IPS-NIHi7 (cell line): ENCODE results near the gene KCNN3.

Source experiments
- DNase-seq: peaks from one replicate; pipeline ENCODE4 v3.0.0; 2012; ENCODE audit warnings: mixed read lengths; ENCODE audit errors: extremely low spot score

Gene KCNN3

DNA sequence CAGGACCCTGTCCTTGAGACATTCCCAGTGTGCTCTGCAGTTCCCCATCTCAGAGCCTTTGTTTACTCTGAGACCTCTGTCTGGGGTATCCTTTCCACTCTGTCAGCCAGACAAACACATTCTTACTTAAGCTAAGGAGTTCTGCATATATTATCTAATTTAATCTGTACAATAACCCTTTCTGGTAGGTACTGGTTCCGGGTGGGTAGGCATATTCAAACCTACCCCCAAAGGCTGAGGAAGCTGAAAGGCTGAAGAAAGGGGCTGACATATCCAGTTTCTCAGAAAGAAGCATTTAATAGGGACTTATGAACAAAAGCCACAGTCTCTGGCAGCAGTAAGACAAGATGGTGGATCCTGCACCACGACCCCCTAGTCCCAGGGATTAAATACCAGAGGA, 53.1 kb downstream of the KCNN3 start:
- no peak for DNase-seq

DNA sequence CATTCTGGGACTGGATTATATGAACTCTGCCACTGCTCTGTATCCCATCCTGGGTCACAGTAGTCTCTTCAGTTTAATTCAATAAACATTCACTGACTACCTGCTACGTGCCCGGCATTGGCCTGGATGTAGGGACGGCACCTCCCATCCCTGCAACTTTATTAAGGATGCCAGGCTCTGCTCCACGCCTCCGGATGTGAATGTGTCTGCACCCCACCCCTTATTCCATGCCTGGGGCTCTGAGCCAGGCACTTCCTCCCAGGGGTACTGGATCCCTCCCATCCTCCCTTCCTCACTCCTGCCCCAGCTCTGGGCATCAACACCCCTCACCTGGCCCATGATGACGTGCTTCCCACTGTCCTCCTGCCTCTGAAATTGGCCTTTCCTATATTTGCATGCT, 53.7 kb downstream of the KCNN3 start:
- no peak for DNase-seq

DNA sequence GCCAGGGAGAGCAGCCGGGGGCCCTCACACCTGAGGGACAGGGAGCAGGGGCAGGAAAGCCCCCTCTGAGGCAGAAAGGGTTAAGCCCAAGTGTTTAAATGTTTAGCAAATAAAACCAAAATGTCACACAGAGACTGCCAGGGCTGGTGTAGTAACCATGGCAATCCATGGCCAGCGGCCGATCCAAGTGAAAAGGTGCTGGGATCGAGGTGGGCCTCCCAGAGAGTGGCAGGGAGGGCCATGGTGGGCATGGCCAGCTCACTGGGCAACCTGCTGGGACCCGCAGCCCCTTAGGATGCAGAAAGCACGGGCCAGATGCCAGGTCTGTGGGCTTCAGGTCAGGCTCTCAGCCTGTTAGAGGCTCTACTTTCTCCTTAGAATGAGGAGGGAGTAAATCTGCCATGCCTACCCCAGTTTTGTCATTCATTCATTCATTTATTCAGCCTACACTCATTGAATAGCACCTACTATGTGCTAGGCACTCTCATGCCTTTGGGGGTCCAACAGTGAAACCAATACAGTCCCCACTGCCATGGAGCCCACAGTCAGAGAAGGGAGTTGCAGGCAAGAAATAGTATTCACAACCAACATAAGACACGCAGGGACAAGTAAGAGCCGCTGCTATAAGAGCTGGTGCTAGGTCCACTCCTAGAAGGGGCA, 56.1 kb downstream of the KCNN3 start:
- DNase-seq: no peak

DNA sequence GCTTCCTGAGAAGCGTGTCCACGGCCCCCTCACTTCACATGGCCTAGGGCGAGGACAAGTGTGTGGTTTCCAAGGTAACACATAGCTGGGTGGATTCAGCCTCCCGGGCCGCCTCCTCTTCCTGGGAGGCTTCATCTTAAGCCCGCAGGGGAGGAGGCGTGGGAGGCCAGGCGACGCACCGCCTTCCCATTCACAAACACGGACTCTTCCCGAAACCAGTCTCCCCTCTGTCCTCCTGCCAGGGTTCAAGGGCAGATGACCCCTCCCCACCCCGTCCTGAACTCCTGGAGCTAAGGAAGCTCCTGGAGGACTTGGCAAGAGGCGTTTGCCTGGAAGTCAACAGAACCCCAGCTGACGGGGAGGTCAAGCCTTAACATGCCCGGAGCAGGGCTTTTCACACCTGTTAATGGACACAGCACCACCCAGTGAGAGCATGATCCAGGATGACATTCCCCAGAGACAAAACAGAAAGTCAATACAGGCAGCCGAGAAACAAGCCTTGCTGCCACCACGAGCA, 56.7 kb downstream of the KCNN3 start:
- DNase-seq: peak; percentile 78

DNA sequence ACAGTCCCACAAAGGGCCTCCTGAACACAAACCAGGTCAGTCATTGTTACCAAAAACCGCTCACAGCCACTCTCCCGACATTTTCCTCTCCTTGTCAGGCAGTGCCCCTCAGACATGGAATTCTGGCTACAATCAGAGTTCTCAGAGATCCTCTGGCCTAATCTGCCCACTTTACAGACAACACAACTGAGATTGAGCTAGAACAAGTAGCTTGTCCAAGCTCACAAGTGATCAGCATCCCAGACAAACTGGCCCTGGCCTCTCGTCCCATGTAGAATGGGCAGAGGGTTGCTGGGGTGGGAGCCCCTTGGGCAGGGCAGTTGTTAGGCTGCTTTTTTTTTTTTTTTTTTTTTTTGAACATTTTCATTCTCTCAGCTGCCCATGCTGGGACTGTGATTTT, 57.2 kb downstream of the KCNN3 start:
- no peak for DNase-seq

DNA sequence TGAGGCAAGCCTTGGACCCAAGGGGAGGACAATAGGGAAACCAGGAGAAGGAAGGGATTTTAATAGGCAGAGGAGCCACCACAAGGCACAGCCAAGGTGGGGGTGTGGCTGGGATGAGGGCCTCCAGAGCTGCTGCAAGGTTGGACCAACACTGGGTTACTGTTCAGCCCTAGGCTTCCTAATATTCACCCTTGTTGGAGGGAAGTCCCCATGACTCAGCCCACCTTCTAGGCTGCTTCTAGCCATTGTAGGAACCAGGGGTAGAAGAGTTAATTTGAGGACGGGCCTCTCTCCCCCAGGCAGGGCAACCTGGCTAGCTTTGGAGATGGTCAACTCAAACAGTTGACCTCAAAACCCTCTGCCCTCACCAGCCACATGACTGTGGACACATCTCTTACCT, 59.5 kb downstream of the KCNN3 start:
- DNase-seq: no peak

DNA sequence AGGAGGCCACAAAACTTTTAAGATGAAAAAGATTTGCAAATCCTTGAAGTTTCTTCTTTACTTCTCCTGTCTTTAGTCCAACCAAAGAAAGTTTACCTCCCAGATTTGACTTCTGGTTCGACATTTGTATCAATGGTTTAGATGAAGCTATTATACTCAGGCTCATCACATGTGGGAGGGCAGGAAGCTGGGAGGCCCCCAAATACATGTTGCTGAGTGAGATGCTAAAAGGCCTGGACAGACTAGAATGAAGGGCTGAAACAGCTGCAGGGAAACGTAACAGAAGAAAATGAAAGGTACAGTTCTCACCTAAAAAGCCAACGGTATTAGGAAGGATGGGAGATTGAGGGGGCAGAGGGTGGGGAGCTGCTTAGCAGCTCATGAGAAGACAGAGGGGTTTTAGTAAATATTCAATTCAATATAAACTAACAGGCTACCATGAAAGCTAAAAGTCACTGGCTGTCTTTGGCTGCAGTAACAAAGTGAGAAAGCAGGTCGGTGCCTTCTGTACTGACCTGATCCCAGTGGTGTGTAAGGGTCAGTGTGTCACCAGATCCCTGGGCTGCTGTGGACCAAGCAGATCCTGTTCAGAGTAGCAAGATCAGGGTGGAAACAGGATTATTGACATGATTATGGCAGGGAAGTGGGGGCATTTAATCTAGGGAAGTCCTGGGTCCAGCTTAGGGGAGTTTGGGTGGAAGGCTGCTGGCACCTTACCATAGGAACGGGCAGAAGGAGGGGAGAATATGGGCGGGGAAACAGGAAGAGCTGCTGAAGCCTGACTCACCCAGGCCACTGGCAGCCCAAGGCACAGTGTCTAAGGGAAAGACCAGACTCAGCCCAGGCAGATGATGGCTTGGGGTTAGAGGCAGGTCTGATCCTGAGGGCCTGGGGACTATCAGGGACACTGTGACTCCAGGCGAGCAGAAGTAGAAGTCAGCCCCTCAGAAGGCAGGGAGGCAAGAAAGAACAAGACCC, 60.4 kb downstream of the KCNN3 start:
- no peak for DNase-seq

DNA sequence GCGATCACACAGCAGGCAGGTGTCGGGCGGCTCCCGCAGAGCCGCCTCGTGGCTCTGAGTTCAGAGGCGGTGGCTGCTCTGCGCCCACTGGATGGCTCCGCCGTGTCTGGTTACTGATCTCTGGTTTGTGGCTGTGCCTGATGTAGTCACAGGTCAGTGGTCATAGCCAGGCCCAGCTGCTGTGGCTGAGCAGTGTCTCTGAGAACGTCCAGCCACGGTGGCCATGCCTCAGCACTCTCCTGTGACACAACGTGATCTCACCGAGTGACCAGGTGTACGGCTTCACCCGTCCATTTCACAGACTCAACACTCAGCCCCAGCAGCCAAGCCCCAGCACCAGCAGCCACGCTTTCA, 61.2 kb downstream of the KCNN3 start:
- DNase-seq: no peak

DNA sequence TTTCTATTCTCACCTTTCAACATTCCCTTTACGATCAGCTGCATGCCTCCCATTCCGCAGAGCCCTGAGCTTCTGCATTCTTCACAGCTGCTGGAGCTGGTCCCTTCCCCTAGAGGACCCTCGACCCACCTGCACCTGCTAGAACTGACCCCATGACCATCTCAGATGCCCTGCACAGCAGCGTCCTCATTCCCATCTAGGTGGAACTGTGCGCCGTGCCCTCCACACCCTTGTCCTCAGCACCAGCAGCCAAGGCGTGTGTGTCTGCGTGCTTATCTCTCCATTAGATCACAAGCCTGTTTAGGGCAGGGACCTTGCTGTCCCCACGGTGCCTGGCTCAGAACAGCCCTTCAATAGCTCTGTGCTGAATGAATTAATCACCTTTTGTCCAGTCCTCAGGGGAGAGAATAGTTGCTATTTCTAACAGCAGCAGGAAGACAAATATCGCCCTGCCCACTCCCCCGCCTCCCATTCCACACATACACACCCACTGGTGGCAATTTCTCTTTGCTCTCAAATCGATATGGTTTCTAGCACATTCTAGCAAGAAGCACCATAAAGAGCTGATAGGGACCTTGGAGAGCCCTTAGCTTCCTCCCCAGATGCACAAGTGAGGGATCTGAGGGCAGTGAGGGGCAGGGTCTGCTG, 61.7 kb downstream of the KCNN3 start:
- no peak for DNase-seq

DNA sequence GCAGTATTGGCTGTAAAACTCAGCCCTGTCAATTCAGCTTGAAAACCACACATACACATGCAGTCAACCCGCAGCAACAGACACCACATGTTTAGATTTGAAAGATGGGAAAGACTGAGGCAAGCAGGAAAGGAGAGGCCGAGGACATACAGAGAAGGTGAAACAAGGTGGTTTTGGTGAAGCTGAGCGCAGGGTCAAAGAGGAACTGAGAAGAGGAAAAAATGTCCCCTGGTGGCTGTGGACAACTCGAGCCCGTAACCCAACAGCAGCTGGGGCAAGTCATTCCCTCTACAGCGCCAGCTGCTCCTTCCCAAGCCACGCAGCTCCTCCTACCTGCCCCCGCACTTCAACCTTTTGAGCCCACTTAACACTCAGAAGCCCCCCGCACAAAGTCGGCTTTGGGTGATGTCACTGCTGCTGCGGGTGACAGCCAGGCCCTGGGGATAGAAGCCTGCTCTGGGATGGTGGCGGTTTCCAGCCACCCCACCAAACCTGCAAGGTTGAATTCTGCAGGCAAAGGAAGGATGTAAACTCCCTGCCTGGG, 63.0 kb downstream of the KCNN3 start:
- DNase-seq: no peak

DNA sequence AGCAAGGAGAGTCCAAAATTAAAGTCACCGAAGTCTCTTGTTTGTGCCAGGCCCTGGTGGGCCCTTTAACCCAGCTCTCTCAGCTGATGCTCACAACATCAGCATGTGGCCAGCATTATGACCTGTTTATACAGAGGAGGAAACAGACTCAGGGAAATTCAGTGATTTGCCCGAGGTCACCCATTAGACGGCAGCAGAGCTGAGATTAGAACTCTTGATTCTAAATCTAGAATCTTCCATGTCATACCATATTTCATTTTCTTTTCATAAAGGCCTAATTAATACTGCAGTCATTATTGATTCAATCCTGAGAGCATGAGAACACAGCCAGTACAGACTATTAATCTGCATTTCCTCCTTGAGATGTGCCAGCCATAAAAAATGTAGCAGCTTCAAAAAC, 63.7 kb downstream of the KCNN3 start:
- DNase-seq: no peak

DNA sequence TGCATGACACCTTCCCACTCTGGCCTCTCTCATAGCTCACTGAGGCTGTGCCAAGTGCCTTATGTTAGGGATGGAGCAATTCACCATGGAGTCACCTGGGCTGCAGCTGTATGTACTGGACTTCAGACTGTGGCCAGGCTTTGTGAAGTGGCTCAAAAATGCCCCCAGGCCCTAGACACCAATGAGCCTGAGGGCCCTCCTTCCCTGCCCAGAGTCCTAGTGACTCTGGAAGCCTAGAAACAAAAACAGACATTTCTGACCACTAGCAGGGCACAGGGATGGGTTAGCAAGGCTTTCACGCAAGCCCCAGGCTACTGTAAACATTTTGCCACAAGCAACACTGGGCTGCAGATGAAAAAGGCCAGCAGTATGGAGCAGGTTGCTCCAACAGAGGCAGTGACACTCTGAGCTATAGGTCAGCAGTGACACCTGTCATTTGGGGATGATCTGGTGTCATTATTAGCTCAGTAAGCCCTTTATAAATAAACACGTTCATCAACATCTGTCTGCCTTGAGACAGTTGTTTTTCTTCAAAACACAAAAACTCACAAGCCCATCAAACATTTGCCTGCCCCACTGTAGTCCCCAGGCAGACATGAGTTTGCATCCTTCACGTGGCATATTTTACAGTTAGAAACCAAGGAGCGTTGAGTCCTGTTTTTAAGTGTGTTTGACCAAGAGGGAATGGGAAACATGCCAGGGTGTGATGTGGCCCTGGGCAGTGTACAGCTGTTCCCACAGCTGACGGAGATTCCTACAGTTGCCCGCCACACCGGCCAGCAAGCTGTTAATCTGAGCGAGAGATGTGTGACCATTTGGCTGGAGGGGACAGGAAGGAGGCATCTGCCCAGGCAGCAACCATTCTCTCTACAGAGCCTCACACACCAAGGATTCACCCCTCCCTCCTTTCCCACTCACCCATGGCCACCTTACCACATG, 66.8 kb downstream of the KCNN3 start:
- DNase-seq: no peak

DNA sequence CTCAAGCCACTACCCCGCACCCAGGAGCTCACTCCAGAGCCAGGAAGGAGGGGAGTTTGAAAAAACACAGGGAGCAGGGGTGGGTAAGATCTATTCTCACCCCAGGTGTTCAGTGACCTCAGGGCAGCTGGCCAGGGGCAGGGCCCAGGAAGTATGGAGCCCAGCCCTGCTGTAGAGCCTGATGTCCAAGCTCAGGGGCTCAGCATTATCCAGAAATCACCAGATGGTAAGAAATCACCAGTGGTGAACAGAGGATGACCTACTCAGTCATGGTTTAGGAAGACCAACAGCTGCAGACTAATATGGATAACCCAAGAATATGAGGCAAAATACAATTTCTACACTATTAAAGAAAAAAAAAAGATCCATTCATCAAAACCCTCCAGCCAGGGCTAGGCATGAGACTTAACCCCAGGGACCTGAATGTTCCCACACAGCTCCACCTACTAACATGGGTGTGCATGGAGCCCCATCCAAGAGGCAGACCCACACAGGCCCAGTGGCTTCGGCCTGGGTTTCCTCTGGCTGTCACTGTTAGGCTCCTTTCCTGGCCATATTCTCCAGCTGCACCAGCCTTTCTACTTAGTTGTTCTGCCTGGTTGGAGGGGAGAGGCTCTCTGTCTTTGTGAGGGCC, 67.6 kb downstream of the KCNN3 start:
- no peak for DNase-seq

DNA sequence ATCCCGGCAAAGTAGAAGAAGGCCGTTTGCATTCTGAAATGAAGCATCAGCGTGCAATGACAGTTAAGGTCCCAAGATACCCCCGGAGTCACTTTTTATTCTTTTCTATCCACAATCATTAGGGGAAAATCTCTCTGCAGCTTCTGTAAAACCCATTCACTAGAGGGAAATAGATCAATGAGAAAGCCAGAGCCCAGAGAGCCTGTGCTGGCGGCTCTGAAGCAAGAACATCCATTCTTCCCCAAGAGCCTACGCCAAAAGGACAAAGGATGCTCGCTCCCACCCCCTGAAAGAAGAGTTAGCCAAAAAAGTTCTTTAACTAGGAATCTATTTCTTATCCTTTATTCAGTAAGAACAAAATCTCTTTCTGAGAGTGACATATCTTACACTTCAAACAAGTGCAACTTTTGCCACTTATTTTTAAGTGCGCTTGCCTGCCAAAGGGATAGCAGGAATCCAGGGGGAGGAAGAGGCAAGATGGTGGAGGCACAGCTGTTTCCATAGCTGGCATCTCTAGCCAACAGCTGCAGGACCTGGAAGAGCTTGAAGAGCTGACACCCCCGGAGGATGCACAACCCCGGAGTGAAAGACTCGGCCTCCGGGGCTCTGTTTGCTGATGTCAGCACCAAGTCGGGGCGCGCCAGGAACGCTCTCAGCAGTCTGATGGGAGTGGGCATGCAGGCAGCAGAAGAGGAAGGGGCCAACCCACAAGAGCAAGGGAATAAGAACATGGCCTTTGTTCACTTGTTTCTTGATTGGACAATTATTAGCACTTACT, 68.7 kb downstream of the KCNN3 start:
- no peak for DNase-seq

DNA sequence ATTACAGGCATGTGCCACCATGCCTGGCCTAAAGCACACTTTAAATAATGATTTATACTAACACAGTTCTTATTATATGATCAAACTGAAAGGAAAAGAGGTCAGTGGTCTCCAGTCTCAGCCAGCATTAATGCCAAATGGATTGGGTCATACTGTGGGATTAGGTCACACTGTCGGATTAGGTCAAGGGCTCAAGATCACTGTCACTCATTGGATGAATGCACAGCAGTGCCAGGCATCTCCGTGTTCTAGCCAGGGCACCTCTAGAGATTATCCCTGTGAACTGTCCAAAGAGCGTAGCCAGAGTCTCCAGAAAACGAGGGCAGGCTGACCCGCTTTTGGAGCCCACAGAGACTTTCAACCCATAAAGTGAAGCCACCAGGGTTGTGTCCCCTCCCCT, 70.9 kb downstream of the KCNN3 start:
- no peak for DNase-seq

DNA sequence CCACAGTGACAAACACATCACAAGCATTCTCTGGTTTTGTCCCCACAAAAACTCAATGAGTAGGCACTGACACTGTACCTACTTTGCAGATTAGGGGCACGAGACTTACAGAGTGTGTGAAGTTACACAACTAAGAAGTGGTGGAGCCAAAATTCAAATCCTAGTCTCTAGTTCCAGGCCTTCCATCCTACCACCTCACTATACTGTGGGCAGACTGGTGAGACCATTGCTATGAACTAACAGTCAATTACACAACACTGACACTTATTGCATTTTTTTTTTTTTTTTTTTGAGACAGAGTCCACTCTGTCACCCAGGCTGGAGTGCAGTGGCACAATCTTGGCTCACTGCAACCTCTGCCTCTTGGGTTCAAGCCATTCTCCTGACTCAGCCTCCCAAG, 71.4 kb downstream of the KCNN3 start:
- DNase-seq: no peak

DNA sequence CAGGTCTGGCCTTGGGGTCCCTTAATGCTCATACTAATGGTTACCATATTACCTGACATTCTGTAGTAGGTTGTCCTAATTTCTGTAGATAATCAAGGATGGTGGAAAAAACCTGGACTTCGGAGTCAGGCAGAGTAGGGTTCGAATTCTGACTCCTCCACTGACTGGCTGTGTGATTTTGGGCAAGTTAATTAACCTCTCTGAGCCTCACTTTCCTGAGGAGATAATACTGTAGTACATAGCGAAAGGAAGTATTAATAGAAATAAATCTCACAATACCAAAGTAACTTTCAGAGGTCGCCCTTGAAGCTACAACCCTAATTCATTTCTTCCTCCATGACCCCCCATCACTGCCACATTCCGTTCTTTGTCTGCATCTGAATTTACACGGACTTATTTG, 72.9 kb downstream of the KCNN3 start:
- DNase-seq: no peak

DNA sequence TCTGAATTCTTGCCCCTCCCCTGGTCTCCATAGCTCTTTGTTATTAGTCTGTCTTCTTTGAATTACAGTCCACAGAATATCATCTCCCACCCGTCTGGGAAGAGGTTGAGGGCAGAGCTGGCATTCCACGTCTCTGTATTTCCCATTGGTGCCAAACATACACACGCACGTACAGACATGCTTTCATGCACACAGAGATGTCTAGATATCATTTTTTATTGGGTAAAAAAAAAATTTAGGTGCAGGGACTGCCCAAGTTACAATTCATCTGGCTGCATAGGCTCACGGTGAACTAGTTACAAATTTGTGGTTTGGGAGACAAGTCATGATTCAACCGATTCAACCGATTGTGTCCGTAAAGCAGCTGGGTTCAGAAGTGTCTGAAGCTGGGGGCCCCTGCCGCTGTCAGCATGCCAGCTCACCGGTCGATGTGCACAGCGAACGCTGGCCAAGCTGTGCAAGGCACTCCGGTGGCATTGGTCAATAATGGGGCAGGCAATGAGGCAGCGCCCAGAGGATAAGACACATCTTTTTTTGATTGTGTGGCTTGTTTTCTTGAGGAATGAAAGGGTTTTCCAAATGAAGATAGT, 73.7 kb downstream of the KCNN3 start:
- DNase-seq: no peak

DNA sequence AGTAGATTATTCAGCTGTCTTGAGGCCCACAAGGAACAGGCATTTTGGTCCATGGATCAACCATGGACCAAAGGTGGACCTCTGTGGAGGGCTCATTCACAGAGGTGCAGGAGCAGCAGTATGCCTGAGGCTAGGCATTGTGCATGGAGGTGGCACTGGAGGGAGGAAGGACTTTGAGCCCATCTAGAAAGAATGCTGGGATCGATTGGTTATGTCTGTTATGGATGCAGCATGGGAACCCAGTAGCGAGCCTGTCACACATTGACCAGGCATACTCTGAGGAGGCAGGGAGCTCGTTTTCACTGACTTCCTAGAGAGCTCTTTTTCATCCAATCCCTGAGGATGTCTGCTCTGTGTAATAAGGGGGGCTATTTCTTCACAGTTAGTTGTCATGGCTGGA, 75.5 kb downstream of the KCNN3 start:
- no peak for DNase-seq

DNA sequence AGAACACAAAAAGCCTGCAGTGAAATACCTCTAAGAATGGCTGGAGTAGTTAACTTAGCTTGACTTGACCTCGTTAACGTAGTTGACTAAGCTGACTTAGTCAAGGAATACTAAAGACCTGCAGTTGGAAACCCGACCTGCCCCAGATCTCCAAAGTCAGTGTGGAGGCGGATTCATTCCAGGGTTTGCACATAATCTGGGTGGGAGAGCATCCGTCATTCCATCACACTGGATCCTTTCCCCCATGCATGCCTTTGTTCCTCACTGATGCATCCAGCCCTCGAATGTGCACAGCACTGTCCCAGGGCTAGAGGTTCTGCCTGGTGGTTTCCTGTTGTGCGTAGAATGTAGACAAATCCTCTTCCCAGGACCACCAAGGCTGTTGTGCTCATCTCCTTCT, 76.4 kb downstream of the KCNN3 start:
- no peak for DNase-seq
